Stimulated activated CD4-positive, alpha-beta T cell treated with anti-CD3 and anti-CD28 coated beads, Interleukin-2, amount 100 ng/mL, for 4 hours (primary cell): ENCODE measurements around the gene HPGD.

Experiments used
- DNase-seq: peaks from one replicate; pipeline ENCODE4 v3.0.0-alpha.2; 2020; ENCODE audit warnings: low read depth

HPGD gene

DNA sequence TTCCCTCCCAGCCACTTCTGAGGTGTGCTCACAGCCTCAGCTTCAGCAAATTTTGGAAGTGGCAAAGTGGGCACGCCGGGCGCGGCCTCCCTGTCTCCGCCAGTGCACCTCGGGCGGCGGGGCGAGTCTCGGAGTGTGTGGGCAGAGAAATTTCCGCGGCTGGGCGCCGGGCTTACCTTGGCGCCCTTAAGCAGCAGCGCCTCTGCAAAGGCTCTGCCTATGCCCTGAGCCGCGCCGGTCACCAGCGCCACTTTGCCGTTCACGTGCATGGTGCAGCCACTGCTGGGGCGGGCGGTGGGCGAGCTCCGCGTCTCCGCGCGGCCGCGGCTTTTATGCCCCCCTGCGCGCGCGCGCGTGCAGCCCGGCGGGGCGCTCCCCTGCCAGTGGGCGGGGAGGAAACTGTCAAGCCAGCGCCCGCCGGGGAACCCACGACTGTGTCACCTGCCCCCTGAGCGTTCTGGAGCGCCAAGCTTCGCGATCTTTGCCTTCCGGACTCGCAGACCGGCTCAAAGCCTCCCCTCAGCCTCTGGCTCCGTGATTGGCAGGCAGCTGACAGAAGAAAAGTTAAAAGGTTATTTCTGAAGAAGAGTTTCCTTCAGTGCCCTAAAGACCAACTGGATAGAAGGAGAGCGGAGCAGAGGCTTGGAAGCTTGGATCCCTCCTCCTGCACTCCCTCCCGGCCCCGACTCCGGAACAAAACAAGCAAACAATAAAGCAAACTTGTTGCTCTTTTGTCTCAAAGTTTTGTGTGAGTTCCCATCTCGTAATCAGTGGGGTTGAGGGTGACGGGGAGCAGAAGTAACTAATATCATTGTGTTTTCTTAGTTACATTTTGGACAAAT lies at the start of gene HPGD:
HPGD (minus strand) TSS at position 306 of the 842 bp plus-strand sequence; CDS start at position 269, 37 bp downstream.
- peak; percentile 14 for DNase-seq

DNA sequence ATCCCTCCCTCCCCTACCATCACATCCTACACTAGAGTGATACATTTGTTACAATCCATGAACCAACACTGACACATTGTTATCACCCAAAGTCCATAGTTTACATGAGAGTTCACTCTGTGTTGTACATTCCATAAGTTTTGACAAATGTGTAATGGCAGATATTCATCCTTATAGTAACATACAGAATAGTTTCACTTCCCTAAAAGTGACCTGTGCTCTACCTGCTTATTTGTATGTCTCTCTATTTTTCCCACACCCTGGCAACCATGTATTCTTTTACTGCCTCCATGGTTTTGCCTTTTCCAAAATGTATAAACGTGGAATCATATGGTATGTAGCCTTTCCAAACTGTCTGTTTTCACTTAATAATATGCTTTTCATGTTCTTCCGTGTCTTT lies 42.2 kb upstream of the HPGD start:
- DNase-seq = no peak

DNA sequence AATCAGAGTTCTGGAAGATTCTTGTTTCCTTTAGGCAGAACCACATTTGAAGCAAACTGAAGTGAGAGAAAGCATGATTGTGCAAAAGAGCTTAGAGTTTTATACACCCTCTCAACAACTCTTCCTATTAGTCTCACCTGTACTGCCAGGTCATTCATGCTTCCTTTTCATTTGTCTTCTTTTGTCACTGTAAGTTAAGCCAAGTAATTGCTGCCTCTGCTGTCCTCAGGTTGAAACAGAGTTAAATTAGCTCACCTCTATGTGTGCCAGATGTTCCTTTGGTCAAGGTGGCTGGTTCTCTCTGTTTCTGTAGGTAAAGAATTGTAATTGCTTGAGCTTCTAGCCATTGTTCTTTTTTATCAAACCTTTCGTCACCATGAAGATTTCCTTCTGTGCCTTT lies 41.1 kb upstream of the HPGD start:
- DNase-seq = no peak

DNA sequence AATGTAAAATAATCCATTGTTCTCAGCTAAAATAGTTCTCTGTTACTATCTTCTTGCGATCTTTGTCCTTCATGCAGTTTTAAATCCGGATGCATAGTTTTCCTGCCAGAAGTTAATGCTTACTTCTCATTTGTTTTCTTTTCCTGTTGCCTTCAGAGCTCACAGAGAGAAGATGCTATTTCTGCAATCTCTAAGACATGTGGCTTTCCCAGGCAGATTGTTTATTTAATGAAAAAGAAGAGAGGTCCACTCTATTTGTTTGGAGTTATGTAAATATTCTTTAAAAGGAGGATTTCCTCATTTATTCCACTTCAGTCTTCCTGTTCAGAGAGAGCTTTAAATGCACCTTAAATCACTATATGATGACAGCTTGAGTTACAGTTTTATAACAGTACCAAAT lies 39.3 kb upstream of the HPGD start:
- no peak for DNase-seq

DNA sequence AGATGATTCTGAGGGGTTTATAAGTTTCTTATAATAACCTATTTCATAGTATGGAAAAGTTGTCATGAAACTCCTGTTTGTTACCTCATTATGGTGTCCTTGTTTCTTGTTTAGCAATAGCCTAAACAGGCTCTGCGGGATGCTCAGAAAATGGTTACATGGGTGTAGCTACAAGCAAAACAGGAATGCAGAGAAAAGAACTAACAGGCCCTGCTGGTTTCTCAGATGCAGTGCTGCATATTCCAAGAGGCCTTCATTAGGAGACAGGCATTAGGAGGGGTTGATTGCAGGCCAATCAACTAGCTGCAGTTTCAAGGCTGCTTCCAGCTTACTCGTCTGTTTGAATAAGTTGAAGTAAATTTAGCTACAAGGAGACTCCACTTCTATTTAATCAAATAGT lies 37.6 kb upstream of the HPGD start:
- DNase-seq = no peak

DNA sequence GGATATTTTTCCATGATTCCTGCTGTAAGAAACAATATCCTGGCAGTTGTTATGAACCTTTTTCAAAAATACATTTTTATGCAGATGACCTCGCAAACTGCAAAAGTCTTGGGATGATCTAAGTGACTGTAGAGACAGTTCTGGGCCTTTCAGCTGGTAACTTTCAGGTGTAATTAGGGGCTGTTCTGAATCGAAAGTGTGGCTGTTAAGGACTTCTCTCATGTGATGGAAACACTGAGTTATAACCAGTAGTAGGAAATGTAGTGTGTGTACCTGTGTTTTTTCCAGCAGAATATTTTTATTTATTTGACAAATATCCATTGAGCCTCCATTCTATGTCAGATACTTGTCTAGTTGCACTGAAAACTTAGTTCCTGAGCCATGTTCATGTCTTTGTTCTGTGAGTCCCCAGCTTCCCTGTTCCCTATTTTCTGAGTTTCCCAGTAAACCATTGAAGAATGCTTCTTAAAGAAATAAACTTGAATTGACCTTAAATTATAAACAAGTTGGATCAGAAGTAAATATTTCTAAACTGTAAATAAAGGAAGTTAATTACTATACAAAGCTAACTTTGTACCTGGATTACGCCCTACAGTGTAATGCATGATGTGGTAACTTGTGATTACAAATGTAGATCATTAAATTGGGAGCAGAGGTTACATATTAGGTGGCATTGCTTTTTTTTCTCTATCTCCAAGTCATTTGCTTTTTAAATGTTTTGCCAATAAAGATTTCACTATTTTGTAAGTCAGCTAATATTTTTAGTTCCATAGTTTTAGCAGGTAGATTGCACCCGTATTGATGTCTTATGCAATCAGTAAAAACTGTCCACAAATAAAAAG lies 33.7 kb upstream of the HPGD start:
- DNase-seq = no peak

DNA sequence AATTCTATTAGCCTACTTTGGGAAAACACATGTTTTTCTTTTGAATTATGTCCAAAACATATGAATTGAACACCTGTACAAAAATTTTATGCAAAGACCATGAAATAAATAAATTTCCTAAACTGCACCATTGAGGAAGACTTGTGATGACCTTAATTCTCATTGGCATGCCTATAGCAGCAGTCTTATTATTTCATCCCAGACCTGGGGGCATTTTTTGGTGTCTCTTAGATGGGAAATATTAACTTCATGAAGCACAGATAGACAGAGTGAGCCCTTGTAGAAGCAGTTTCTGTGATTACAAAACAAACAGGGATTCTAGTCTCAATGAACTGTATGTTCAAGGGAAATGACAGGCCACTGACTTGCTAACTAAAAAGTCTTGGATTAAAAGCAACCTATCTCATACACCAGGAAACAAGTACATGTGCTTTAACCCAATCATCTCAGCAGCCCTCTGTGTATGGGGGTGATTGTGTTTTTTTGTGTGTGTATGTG lies 32.0 kb upstream of the HPGD start:
- DNase-seq = no peak

DNA sequence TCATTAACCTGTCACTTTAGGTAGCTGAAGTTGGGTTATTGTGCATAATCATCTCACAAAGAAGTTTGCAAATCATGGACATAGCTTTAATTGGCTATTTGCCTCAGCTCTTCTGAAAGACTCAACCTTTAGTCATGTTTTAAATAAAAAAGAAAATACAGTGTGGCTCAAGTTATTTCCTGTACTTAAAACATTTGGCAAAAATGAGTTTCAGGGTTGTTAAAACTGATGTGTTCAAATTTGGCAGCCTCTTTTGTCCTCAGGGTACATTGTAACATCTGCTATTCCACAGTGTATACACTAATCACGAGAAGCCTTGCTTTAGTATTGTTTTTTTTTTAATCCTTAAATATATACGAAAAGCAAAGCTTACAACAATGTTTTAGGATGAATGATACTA lies 31.5 kb upstream of the HPGD start:
- DNase-seq = no peak

DNA sequence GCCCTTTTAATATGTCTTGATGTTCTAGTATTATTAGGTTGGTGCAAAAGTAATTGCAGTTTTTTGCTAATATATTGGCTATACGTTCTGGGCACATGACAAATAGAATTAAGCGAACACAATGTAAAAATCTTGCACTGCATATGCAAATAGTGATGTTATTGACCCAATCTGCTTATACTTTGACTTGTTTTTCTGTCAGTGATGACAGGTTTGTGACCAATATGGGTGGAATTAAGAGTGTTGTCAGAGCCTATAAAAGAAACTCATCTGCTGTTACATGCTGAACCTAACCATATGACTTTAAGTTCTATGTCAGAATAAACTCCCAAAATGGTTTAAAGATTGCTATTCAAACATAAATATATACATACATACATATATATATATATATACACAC lies 30.7 kb upstream of the HPGD start:
- no peak for DNase-seq

DNA sequence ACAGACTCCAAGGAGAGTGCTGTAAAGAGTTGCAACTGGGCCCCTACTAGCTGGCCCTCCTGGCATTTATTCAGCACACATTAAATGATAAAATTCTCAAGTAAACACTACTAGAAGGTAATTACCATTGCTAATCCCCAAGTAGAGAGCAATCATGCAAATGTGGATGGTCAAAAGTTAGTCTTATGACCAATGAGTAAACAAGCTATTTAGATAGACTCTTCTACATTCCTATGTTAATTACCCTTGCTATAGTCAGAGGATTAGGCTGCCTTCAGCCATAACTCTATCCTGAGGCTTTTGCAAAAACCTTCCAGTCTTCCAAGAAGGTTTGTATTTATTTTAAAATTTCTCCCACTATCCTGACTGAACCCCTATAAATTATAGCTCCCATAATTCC lies 28.3 kb upstream of the HPGD start:
- DNase-seq = no peak

DNA sequence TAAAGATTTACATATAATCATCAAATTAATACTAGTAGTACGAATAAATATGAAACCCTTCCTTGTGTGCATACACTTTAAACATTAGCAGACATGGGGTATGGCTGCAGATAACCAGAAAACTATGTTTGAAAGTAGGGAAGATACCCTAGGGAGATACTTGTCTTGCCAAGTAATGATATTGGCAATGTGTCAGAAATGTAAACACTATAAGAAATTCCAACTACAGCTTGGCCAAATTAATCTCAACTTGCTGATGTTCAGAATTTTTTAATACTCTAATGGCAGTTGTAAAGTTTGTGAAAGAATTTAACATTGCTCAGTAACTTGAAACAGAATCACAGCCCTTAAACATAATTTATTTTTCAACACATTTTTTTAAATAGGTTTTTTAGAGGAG lies 27.4 kb upstream of the HPGD start:
- no peak for DNase-seq

DNA sequence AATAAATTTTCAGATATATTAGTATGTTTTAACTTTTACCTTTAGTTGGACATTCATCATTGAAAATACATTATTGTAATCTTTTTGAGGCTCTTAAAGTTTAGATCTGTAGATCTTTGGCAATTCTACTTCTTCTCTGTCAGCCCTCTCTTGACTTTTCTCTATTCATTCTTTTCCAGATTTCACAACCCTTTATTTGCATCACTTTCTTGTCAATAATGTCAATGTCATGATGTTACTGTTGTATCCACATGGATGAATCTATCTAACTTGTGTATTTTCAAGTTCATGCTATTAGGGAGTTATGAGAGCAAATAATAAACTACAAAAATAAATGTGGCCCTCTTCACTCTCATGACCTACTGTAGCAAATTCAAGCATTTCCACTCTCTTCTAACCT lies 23.0 kb upstream of the HPGD start:
- no peak for DNase-seq

DNA sequence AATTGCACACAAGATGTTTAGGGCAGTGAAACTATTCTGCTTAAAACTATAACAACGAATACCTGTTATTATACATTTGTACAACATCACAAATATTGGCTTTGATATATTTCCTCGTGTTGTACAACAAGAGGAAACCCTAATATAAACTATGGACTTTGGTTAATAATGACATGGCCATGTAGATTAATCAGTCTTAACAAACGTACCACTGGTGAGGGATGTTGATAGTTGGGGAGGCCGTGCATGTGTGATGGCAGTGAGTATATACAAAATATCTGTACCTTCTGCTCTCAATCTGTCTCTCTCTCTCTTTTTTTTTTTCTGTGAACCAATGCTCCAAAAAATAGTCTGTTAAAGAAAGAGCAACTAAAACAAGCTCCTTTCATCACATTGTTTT lies 22.2 kb upstream of the HPGD start:
- DNase-seq = no peak

DNA sequence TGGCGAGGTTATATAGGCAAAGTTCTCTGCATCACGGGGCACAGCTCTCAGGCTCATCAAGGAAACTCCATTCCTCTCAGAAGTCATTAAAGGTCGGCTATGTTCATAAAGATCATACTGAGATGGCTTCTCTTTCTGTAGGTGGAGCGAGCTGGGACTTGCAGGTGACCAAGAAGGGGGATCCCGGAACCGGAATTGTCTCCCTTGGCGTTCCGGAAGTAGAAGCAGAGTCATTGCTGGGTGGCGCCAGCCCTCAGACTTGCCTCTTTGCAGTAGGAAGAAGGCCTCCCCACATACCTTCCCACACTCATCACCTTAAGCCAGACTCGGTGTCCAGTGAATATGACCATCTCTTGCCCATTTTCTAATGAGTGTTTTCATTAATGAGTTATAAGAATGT lies 17.9 kb upstream of the HPGD start:
- no peak for DNase-seq

DNA sequence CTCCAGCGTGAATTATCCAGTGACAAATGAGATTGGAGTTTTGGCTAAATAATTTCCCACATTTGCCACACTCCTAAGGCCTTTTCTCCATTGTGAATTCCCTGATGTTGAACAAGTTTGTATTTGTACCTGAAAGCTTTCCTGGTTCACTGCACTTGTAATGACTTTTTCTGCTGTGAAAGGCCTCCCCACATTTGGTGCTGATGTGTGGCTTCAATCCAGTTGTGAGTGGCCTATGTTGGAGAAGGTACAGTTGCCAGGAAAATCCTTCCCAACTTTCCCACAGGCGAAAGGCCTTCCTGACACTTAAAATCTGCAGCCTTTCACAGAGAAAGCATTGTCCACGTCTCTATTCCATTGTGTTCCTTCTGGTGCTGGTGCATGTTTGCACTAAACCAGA lies 17.3 kb upstream of the HPGD start:
- no peak for DNase-seq

DNA sequence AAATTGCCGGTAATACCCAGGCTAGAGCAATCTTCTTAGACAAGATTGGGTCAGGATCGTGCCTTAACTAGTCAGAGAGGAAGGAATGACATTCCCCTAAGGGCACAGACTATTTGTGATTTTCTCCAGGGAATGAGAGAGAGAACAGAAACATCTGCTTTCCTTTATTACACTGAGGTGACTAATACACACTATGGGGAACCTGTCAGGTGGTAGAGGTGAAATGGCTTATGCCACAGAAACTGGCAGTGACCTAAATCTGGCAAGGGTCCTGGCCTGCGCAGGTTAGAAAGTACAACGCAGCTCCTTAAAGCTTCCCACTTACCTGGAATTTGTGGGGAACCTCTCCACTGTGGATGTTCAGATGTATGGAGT lies 16.6 kb upstream of the HPGD start:
- DNase-seq = no peak

DNA sequence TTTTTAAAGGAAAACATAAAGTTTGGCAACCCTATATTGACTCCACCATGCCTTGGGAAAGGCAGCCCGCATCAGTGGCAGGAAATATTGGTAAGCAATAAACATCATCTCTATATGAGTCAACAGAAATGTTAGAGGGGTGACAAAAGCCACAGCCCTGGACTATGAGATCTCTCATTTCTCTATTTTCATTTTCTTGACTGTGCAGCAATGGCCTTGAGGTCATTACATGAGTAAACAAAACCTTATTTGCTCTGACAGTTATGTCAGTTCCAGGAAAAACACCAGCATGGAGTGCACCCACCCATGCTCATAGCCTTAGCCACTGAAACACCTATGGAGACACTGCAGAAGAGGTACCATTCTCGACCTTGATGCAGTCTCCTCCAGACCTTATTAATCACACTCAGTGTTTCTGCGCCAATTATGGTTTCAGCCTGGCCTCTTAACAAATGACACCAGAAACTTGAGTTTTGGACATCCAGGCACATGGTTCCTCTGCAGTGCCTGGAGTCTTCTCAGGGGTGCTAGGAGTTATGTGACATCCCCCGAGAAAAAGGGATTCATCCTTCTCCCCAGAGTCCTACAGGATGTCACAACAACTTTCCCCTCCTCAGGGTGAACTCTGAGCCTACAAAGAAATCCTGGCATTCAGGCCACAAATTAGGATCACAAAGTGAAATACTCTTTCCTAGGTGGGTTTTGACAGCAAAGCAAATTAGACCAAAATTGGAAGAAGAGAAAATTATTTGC lies 16.0 kb upstream of the HPGD start:
- DNase-seq = no peak

DNA sequence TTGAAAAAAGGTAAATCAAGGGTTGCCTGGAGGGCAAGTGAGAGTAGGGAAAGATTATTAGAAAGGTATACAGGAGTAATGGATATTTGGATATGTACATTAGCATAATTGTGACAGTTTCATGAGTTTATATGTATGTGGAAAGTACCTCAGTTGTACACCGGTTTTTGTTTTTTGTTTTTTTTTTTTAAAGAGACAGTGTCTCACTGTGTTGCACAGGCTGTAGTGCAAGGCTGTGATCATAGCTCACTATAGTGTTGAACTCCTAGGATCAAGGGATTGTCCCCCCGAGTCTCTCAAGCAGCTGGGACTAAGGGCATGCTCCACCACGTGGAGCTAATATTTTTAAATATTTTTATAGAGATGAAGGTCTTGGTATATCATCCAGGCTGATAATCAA lies 15.3 kb upstream of the HPGD start:
- DNase-seq = no peak

DNA sequence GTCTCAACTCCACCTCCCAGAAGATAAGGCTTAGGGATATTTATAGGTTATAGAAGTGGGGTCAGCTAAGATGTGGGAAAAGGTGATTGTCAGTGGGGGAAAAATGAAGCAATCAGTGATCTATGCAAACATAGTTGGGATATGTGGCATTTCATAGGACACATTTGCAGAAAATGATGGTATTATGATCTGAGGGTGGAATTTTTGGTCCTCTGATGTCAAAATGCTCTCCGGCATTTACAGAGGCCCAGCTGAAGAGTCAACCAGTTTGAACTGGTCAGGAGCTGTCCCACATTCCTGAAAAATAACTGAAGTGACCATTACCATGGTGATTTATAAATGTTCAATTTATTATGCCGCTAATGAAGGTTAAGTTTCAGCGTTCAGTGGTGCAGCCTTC lies 12.2 kb upstream of the HPGD start:
- DNase-seq = no peak

DNA sequence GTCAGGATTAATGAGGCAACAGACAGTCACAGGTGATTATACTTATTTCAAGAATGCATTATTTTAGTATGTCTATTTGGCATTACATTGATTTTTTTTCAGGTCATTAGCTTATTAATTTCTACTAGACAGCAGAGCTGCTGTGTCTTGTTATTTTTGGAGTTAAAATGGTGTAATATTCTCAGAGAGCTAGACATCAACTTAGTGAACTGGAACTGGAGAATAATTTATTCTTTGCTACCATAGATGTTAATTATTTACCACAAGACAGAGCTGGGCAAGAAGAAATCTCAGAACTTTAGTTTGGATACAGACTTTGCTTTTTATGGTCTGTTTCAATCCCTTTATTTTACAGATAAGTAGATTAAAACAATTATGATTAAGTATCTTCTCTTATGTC lies 10.2 kb upstream of the HPGD start:
- DNase-seq = no peak

DNA sequence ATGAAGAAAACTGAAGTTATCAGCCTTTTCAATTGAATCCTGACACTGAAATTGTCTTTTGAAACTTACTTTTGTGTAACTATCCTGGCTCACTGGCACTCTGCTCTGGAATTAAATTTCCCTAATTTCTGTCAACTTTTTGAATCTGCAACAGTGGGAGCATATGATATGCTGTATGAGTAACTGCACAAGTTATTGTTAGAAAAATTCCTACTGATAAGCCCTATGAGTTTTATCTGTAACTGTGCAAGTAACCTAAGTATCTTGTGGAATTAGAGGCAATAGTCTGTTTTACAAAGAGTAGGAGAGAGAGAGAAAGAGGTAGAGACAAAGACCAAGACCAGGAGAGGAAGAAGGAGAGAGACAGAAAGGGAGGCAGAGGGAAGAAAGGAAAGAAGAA lies 9.2 kb upstream of the HPGD start:
- DNase-seq = no peak

DNA sequence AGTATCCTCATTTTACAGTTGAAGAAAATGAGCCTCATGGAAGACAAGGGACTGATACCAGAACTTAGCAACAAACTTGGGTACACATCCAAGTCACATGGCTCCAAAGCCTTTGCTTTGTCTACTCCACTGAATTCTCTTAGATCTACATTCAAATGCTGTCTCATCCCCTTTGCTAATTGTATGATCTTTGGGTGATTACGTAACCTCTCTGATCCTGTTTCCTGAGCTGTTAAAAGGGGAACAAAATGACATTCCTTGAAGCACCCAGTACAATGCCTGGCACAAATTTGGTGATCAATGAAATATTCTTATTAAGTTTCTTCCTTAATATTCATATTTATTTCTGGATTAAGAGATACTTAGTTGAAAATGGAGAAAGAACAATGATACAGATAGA lies 5.9 kb upstream of the HPGD start:
- DNase-seq = no peak

DNA sequence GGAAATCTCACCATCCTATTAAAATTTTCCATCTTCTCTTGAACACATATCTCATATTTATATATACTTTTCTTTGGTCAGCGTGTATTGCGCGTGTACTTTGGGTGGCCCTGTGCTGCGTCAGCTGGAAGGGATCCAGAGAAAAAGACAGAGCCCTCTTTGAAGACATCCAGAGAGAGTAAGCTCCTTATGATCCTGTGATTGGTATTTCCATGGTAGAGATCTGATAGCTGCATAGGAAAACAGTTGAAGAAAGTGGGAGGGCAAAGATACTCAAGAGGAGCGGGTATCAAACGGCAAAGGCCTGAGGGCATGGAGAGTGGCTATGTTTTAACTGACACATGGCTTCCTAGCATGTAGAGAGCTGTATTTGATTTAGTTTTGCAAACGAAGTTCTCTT lies 4.4 kb upstream of the HPGD start:
- no peak for DNase-seq
